ENCODE results near the gene NINJ1.

DNA sequence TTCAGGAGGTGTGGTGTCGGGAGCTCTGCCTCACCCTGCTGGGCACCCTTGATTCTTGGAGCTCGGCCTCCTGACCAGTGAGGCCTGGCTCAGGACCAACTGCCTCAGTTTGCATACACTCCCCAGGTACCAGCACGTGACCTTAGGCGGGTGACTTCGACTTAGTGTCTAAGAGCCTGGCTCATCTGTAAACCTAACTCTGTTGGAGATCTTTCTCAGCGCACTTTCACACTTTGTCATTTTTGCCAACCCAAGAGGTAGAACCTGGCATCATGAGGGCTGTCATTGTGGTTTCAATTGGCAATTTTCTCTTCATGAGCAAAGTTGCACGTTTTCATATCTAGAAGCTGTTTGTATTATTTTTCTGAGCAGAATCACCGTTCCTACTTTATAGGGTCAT is 36.5 kb upstream of the NINJ1 start:
- TF ChIP-seq, protein P1, sequence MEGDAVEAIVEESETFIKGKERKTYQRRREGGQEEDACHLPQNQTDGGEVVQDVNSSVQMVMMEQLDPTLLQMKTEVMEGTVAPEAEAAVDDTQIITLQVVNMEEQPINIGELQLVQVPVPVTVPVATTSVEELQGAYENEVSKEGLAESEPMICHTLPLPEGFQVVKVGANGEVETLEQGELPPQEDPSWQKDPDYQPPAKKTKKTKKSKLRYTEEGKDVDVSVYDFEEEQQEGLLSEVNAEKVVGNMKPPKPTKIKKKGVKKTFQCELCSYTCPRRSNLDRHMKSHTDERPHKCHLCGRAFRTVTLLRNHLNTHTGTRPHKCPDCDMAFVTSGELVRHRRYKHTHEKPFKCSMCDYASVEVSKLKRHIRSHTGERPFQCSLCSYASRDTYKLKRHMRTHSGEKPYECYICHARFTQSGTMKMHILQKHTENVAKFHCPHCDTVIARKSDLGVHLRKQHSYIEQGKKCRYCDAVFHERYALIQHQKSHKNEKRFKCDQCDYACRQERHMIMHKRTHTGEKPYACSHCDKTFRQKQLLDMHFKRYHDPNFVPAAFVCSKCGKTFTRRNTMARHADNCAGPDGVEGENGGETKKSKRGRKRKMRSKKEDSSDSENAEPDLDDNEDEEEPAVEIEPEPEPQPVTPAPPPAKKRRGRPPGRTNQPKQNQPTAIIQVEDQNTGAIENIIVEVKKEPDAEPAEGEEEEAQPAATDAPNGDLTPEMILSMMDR (IDR thresholded peaks at IDR 0.05 in 4 of 5, conservative IDR thresholded peaks at IDR 0.05 in 1 of 5): no peak
- TF ChIP-seq POLR2A (IDR thresholded peaks at IDR 0.05): no peak
